Astrocyte (in vitro differentiated cells and primary cell): ENCODE results near the gene TNFSF13B. TPM values are rescaled to one million over a fixed set of nuclear protein-coding genes. Genes with fewer than 3 reads are reported as not detected.

Source experiments
- DNase-seq: peaks from one replicate; pipeline ENCODE4 v3.0.0-alpha.2; 2010; ENCODE audit warnings: low read depth
- FAIRE-seq: peaks from 2 replicates; lab custom pipeline; 2011; peaks lifted over from hg19 to GRCh38; lab: Jason Lieb, UNC
- H2AFZ ChIP-seq: 2 replicates; pipeline ENCODE4 v1.6.0; 2012; ENCODE audit warnings: low read depth, low read length, inconsistent platforms
- H3K27ac ChIP-seq: 2 replicates; pipeline ENCODE4 v1.5.1; 2011; ENCODE audit warnings: low read depth, low read length, inconsistent platforms
- H3K27me3 ChIP-seq: 2 replicates; pipeline ENCODE4 v1.6.0; 2011; ENCODE audit warnings: low read length, inconsistent platforms; ENCODE audit not compliant: insufficient read depth
- H3K36me3 ChIP-seq: 2 replicates; pipeline ENCODE4 v1.5.1; 2011; ENCODE audit warnings: low read length, inconsistent platforms; ENCODE audit not compliant: insufficient read depth
- H3K4me1 ChIP-seq: 2 replicates; pipeline ENCODE4 v1.5.1; 2011; ENCODE audit warnings: low read length, inconsistent platforms; ENCODE audit not compliant: insufficient read depth
- H3K4me2 ChIP-seq: 2 replicates; pipeline ENCODE4 v1.6.0; 2012; ENCODE audit warnings: low read length, inconsistent platforms
- H3K4me3 ChIP-seq: 2 replicates; pipeline ENCODE4 v1.5.1; 2011; ENCODE audit warnings: low read depth, mild to moderate bottlenecking, low read length, inconsistent platforms; ENCODE audit not compliant: insufficient read depth
- H3K79me2 ChIP-seq: 2 replicates; pipeline ENCODE4 v1.6.0; 2012; ENCODE audit warnings: mild to moderate bottlenecking, low read length, inconsistent platforms; ENCODE audit not compliant: insufficient read depth
- H3K9ac ChIP-seq: 2 replicates; pipeline ENCODE4 v1.6.0; 2012; ENCODE audit warnings: mild to moderate bottlenecking, low read length, inconsistent platforms
- H3K9me3 ChIP-seq: 2 replicates; pipeline ENCODE4 v1.5.1; 2012; ENCODE audit warnings: low read depth, mild to moderate bottlenecking, low read length, inconsistent platforms; ENCODE audit not compliant: insufficient read depth
- H4K20me1 ChIP-seq: 2 replicates; pipeline ENCODE4 v1.6.0; 2012; ENCODE audit warnings: low read length, inconsistent platforms; ENCODE audit not compliant: insufficient read depth
- H3K27ac Mint-ChIP-seq: one replicate; pipeline ENCODE4 v1.8.0; 2021; ENCODE audit warnings: mild to moderate bottlenecking, mixed read lengths; ENCODE audit not compliant: unreplicated experiment
- H3K27me3 Mint-ChIP-seq: one replicate; pipeline ENCODE4 v1.8.0; 2021; ENCODE audit warnings: low read depth, mixed read lengths; ENCODE audit not compliant: unreplicated experiment
- H3K36me3 Mint-ChIP-seq: one replicate; pipeline ENCODE4 v1.8.0; 2021; ENCODE audit warnings: low read depth, mixed read lengths; ENCODE audit not compliant: unreplicated experiment
- H3K4me1 Mint-ChIP-seq: one replicate; pipeline ENCODE4 v1.8.0; 2021; ENCODE audit warnings: low read depth, mixed read lengths; ENCODE audit not compliant: unreplicated experiment
- H3K4me3 Mint-ChIP-seq: one replicate; pipeline ENCODE4 v1.8.0; 2021; ENCODE audit warnings: mild to moderate bottlenecking, moderate library complexity, mixed read lengths; ENCODE audit not compliant: unreplicated experiment
- H3K9me3 Mint-ChIP-seq: one replicate; pipeline ENCODE4 v1.8.0; 2021; ENCODE audit warnings: mild to moderate bottlenecking, mixed read lengths; ENCODE audit not compliant: unreplicated experiment
- CTCF ChIP-seq: IDR thresholded peaks from 2 replicates; pipeline ENCODE4 v1.5.1; 2011; ENCODE audit warnings: low read depth, mild to moderate bottlenecking, inconsistent platforms, low read length, moderate library complexity; ENCODE audit not compliant: insufficient read depth
- EZH2 ChIP-seq: IDR thresholded peaks from 2 replicates; pipeline ENCODE4 v1.6.1; 2012; ENCODE audit warnings: mild to moderate bottlenecking, low read length, inconsistent platforms; ENCODE audit not compliant: insufficient read depth
- total RNA-seq: library from RNA; stranded (reverse); gene quantifications from 2 replicates; pipeline ENCODE4 v1.2.1, GENCODE V29; 2021

TNFSF13B gene
- total RNA-seq, 1 donor from 2014 or later, result 1.7 TPM

- H3K27me3 ChIP-seq, result no peaks in the 10 kb centered on the region
- H3K4me3 ChIP-seq, result no peak overlapping the region
- H3K79me2 ChIP-seq, result no peaks in the 10 kb centered on the region
- peaks cover 4% of the 10 kb centered on the region for H3K4me1 ChIP-seq
- H3K9me3 Mint-ChIP-seq, result no peaks in the 10 kb centered on the region
- no peaks in the 10 kb centered on the region for H4K20me1 ChIP-seq
- H3K27me3 Mint-ChIP-seq, result no peaks in the 10 kb centered on the region
- H3K4me3 Mint-ChIP-seq, result no peak overlapping the region
- no peaks in the 10 kb centered on the region for H3K9me3 ChIP-seq
- no peak for TF ChIP-seq CTCF
- TF ChIP-seq EZH2, result no peak
- no peak overlapping the region for H3K27ac Mint-ChIP-seq
- no peak overlapping the region for H2AFZ ChIP-seq
- H3K4me2 ChIP-seq, result no peak overlapping the region
- no peaks in the 10 kb centered on the region for H3K36me3 Mint-ChIP-seq
- FAIRE-seq (no peak), DNase-seq (no peak)
- H3K9ac ChIP-seq, result no peak overlapping the region
- H3K36me3 ChIP-seq, result no peaks in the 10 kb centered on the region
- no peaks in the 10 kb centered on the region for H3K4me1 Mint-ChIP-seq
- H3K27ac ChIP-seq, result no peak overlapping the region
Measured at GRCh38 chr13:108346376-108346775, 76.9 kb downstream of the TNFSF13B start.

GRCh38 chr13:108349269-108349668 is 79.8 kb downstream of the TNFSF13B start:
- Histone ChIP-seq H4K20me1 (no peaks in the 10 kb centered on the region), H3K9me3 (no peaks in the 10 kb centered on the region), H3K4me3 (no peak overlapping the region), H3K79me2 (no peaks in the 10 kb centered on the region), H3K4me1 (no peaks in the 10 kb centered on the region), H3K36me3 (no peaks in the 10 kb centered on the region), H3K27me3 (no peaks in the 10 kb centered on the region), H3K9ac (no peak overlapping the region), H3K27ac (no peak overlapping the region), H3K4me2 (no peak overlapping the region), H2AFZ (no peak overlapping the region)
- TF ChIP-seq CTCF, result no peak
- TF ChIP-seq EZH2, result no peak
- no peak for DNase-seq
- FAIRE-seq, result no peak
- no peaks in the 10 kb centered on the region for H3K27me3 Mint-ChIP-seq
- no peaks in the 10 kb centered on the region for H3K36me3 Mint-ChIP-seq
- no peak overlapping the region for H3K4me3 Mint-ChIP-seq
- peaks cover 3% of the 10 kb centered on the region for H3K4me1 Mint-ChIP-seq
- H3K9me3 Mint-ChIP-seq, result no peaks in the 10 kb centered on the region
- H3K27ac Mint-ChIP-seq, result no peak overlapping the region

- TF ChIP-seq CTCF (no peak), EZH2 (no peak)
- Histone ChIP-seq H3K4me3 (no peak overlapping the region), H4K20me1 (no peaks in the 10 kb centered on the region), H2AFZ (no peak overlapping the region), H3K27ac (no peak overlapping the region), H3K79me2 (no peaks in the 10 kb centered on the region), H3K36me3 (no peaks in the 10 kb centered on the region), H3K4me2 (no peak overlapping the region), H3K9me3 (no peaks in the 10 kb centered on the region), H3K9ac (no peak overlapping the region), H3K4me1 (no peaks in the 10 kb centered on the region), H3K27me3 (no peaks in the 10 kb centered on the region)
- H3K4me1 Mint-ChIP-seq, result peaks cover 3% of the 10 kb centered on the region
- no peak overlapping the region for H3K27ac Mint-ChIP-seq
- no peaks in the 10 kb centered on the region for H3K27me3 Mint-ChIP-seq
- FAIRE-seq (no peak), DNase-seq (no peak)
- H3K9me3 Mint-ChIP-seq, result no peaks in the 10 kb centered on the region
- no peaks in the 10 kb centered on the region for H3K36me3 Mint-ChIP-seq
- H3K4me3 Mint-ChIP-seq, result no peak overlapping the region
Measured at GRCh38 chr13:108350579-108350978, 81.1 kb downstream of the TNFSF13B start.
